Suprapubic skin (tissue), 4 donors: ENCODE data around the gene ERCC3.

Source experiments
- CTCF ChIP-seq, 2 donors: fragments of 200-600 bp in 1 of 2; fragments of 450-650 bp in 1 of 2; sonication (generic) in 1 of 2; IDR thresholded peaks; one replicate each; pipeline ENCODE4 v1.5.1; 2016 to 2019; ENCODE audit warnings: antibody characterized with exemption in 2 of 2, mild to moderate bottlenecking in 1 of 2, moderate library complexity in 1 of 2
- EP300 ChIP-seq: sonication (generic); formaldehyde crosslinking; IDR thresholded peaks from one replicate; pipeline ENCODE4 v1.6.1; 2017; ENCODE audit warnings: antibody characterized with exemption
- POLR2A ChIP-seq, 2 donors: fragments of 450-650 bp; IDR thresholded peaks; one replicate each; pipeline ENCODE4 v1.6.1; 2017; ENCODE audit warnings: antibody characterized with exemption in 2 of 2, mild to moderate bottlenecking in 2 of 2, moderate library complexity in 2 of 2
- POLR2AphosphoS5 ChIP-seq, 3 donors: sonication (generic); formaldehyde crosslinking; IDR thresholded peaks; one replicate each; pipeline ENCODE4 v1.6.1; 2017; ENCODE audit warnings: antibody characterized with exemption in 3 of 3

- TF ChIP-seq CTCF (IDR thresholded peaks at IDR 0.05) (no peak), POLR2AphosphoS5 (IDR thresholded peaks at IDR 0.05) (no peak), POLR2A (IDR thresholded peaks at IDR 0.05) (no peak), EP300 (no peak)
Measured at GRCh38 chr2:127233710-127234109, 60.2 kb downstream of the ERCC3 start.
